Measurements from ENCODE around the gene DNAH14.

DNAH14 gene

DNA sequence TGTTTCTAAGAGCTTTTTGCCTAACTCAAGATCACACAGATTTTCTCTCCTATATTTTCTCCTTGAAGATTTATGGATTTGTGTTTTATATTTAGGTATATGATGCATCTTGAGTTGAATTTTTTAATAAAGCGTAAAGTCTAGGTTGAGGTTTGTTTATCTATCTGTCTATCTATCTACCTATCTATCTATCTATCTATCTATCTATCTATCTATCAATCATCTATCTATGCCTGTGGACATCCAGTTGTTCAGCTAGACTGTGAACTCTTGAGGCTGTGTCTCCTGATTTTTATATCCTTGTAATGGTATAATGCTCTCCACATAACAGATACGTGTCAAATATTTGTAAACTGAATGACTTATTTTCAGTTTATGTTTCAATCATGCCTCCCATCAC, 120.1 kb downstream of the DNAH14 start:
- no peak for TF ChIP-seq GATA2 (IDR thresholded peaks at IDR 0.05; ENCODE audit: low read depth, low read length)
- TF ChIP-seq GATA3 (IDR thresholded peaks at IDR 0.05; ENCODE audit: low read depth, low read length), result no peak

GRCh38 chr1:225063722-225064121, 134.2 kb downstream of the DNAH14 start:
- TF ChIP-seq GATA2 (IDR thresholded peaks at IDR 0.05; ENCODE audit: low read depth, low read length) (no peak), GATA3 (IDR thresholded peaks at IDR 0.05; ENCODE audit: low read depth, low read length) (no peak)

GRCh38 chr1:225070972-225071371, 141.5 kb downstream of the DNAH14 start:
- no peak for TF ChIP-seq GATA3 (IDR thresholded peaks at IDR 0.05; ENCODE audit: low read depth, low read length)
- no peak for TF ChIP-seq GATA2 (IDR thresholded peaks at IDR 0.05; ENCODE audit: low read depth, low read length)

DNA sequence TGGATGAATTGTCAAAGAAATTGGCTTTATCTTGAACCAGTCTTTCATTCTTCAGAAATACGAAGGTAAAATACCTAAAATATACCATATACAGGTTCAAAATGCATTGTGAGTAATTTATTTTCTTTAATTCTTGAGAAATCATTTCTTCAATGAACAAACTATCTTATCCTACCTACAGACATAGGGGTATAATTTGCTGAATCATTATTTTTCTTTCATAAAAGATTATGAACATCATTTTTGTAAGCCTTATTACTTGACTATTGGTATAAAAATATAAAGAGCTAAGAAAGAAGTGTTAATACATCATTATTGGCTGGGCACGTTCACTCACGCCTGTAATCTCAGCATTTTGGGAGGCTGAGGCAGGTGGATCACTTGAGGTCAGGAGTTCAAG, 167.7 kb downstream of the DNAH14 start:
- TF ChIP-seq GATA2 (IDR thresholded peaks at IDR 0.05; ENCODE audit: low read depth, low read length), result no peak
- TF ChIP-seq GATA3 (IDR thresholded peaks at IDR 0.05; ENCODE audit: low read depth, low read length), result no peak

- TF ChIP-seq GATA3 (IDR thresholded peaks at IDR 0.05; ENCODE audit: low read depth, low read length) (no peak), GATA2 (IDR thresholded peaks at IDR 0.05; ENCODE audit: low read depth, low read length) (no peak)
These were observed 181.5 kb downstream of the DNAH14 start for GRCh38 chr1:225111000-225111399.

DNA sequence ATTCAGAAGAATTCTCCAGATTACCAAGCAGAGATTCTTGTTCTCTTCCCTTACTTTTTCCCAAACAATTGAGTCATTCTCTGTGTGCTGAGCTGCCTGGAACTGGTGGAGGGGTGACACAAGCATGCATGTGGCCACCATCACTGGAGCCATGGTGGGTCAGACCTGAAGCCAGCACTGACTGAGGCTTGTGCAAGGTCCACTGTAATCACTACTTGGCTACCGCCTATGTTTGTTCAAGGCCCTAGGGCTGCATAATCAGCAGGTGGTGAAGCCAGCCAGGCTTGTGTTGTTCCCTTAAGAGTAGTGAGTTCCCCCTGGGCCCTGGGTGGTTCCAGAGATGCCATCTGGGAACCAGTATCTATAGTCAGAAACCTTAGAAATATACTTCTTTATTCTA, 183.8 kb downstream of the DNAH14 start:
- TF ChIP-seq GATA2 (IDR thresholded peaks at IDR 0.05; ENCODE audit: low read depth, low read length) (no peak), GATA3 (IDR thresholded peaks at IDR 0.05; ENCODE audit: low read depth, low read length) (no peak)

GRCh38 chr1:225114354-225114990, 185.0 kb downstream of the DNAH14 start:
- TF ChIP-seq GATA3 (IDR thresholded peaks at IDR 0.05; ENCODE audit: low read depth, low read length) (no peak), GATA2 (IDR thresholded peaks at IDR 0.05; ENCODE audit: low read depth, low read length) (no peak)

DNA sequence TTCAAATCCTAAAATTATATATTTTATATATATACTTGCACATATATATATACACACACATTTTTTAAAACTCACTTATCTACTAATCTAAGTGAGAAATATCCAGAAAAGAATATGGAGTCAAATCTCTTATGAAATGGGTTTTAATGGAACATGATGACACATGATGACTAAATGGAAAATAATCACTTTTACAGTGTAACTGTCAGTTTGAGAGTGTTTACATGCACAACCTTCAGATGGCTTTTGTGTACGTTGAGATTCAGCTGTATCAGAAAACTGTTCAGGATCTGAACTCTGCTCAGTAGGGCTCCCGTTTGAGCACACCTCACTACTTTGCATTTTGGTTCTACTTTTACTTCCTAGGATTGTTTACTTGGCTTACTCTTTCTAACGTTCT, 189.8 kb downstream of the DNAH14 start:
- TF ChIP-seq GATA3 (IDR thresholded peaks at IDR 0.05; ENCODE audit: low read depth, low read length) (no peak), GATA2 (IDR thresholded peaks at IDR 0.05; ENCODE audit: low read depth, low read length) (no peak)

- TF ChIP-seq GATA2 (IDR thresholded peaks at IDR 0.05; ENCODE audit: low read depth, low read length) (no peak), GATA3 (IDR thresholded peaks at IDR 0.05; ENCODE audit: low read depth, low read length) (no peak)
These were observed 191.6 kb downstream of the DNAH14 start for GRCh38 chr1:225121095-225121494.

DNA sequence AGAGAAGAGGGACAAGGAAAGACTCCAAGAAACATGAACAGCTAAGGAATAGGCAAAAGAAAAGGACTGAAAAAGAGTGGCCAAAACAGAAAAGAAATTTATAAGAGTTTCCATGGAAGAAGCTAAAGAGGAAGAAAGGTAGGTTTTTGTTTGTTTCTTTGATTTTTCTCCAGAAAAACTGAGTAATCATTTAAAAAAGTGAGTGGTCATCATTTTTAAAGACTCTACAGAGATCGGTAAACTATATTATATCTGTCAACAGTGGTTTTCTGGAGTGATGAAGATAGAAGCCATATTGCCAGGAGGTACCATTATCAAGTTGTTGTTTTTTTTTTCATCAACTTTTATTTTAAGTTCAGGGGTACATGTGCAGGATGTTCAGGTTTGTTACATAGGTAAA, 202.4 kb downstream of the DNAH14 start:
- TF ChIP-seq GATA2 (IDR thresholded peaks at IDR 0.05; ENCODE audit: low read depth, low read length) (no peak), GATA3 (IDR thresholded peaks at IDR 0.05; ENCODE audit: low read depth, low read length) (no peak)

DNA sequence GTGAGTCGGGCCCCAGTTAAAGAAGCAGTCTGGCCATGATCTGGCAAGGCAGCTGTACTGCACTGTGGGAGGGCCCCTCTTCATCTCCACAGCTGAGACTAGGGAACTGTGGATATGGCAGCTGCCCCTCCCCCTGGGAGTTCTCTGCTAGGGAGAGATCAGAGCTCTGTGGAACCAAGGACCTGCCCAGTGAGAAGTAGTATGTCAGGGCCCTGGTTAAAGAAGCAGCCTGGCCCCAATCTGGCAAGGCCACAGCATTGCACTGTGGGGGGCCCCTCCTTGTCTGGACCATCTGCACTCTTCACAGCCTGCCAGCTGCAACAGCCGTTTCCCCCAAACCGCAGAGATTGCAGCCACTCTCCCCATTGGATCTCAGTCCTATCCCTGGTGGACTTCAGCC, 208.5 kb downstream of the DNAH14 start:
- TF ChIP-seq GATA2 (IDR thresholded peaks at IDR 0.05; ENCODE audit: low read depth, low read length) (no peak), GATA3 (IDR thresholded peaks at IDR 0.05; ENCODE audit: low read depth, low read length) (no peak)

DNA sequence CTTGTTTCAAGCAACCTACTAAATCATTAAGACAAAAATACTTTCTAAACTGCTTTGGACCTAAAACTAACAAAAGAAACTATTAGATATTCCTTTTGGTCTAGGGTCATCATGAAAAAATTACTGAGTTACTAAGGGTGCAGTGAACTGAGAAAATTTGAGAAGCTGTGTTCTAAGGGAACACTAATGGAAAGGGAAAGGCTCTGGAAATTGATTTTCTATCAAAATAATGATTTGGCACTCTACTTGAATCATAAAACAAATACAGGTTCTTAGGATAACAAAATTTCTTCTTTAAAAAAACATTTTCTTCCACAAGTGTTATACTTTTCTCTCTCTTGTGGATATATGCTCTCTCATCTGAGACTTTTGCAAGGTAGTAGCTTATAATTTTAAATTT, 213.5 kb downstream of the DNAH14 start:
- TF ChIP-seq GATA3 (IDR thresholded peaks at IDR 0.05; ENCODE audit: low read depth, low read length) (no peak), GATA2 (IDR thresholded peaks at IDR 0.05; ENCODE audit: low read depth, low read length) (no peak)

GRCh38 chr1:225146478-225146877, 217.0 kb downstream of the DNAH14 start:
- no peak for TF ChIP-seq GATA3 (IDR thresholded peaks at IDR 0.05; ENCODE audit: low read depth, low read length)
- no peak for TF ChIP-seq GATA2 (IDR thresholded peaks at IDR 0.05; ENCODE audit: low read depth, low read length)

GRCh38 chr1:225152061-225152460, 222.6 kb downstream of the DNAH14 start:
- TF ChIP-seq GATA2 (IDR thresholded peaks at IDR 0.05; ENCODE audit: low read depth, low read length), result no peak
- TF ChIP-seq GATA3 (IDR thresholded peaks at IDR 0.05; ENCODE audit: low read depth, low read length), result no peak

GRCh38 chr1:225155555-225155954, 226.1 kb downstream of the DNAH14 start:
- TF ChIP-seq GATA3 (IDR thresholded peaks at IDR 0.05; ENCODE audit: low read depth, low read length), result no peak
- TF ChIP-seq GATA2 (IDR thresholded peaks at IDR 0.05; ENCODE audit: low read depth, low read length), result no peak

DNA sequence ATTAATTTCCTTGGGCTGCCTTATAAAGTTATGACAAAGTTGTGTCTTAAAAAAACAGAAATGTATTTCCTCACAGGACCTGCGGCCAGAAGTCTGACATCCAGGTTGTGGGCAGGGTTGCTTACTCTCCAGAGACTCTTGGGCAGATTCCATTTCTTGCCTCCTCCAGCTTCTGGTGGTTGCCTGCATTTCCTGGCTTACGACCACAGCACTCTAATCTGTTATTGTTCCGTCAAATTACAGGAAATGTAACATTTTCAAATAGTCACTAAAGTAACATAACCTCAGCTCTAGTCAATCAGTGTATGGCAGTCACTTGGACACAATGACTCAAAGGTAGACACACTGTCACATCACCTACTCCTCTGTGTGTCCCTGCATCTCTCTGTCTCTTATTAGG, 226.8 kb downstream of the DNAH14 start:
- TF ChIP-seq GATA3 (IDR thresholded peaks at IDR 0.05; ENCODE audit: low read depth, low read length) (no peak), GATA2 (IDR thresholded peaks at IDR 0.05; ENCODE audit: low read depth, low read length) (no peak)
